NOMO-1 treated with dmso at 0.1 percent for 144 hours (cell line): Measurements from ENCODE around the gene RNLS.

Experiments
- DNase-seq: peaks from one replicate; lab custom pipeline; 2025; ENCODE audit not compliant: unreplicated experiment; lab: John Stamatoyannopoulos, UW

Gene RNLS

GRCh38 chr10:88482220-88482619, 100.9 kb downstream of the RNLS start:
- DNase-seq, result no peak

GRCh38 chr10:88478256-88478655, 104.9 kb downstream of the RNLS start:
- DNase-seq, result no peak

- DNase-seq, result no peak
Measured at GRCh38 chr10:88477343-88478085, 105.6 kb downstream of the RNLS start.

- no peak for DNase-seq
Measured at GRCh38 chr10:88474884-88475844, 108.0 kb downstream of the RNLS start.

- no peak for DNase-seq
Measured at GRCh38 chr10:88473989-88474883, 108.9 kb downstream of the RNLS start.

GRCh38 chr10:88472540-88472939, 110.6 kb downstream of the RNLS start:
- peak; percentile 8 for DNase-seq

- DNase-seq, result no peak
Measured at GRCh38 chr10:88471899-88472298, 111.2 kb downstream of the RNLS start.

- DNase-seq, result no peak
Measured at GRCh38 chr10:88467835-88468485, 115.2 kb downstream of the RNLS start.

GRCh38 chr10:88466786-88467185, 116.3 kb downstream of the RNLS start:
- no peak for DNase-seq

- no peak for DNase-seq
Measured at GRCh38 chr10:88465765-88466164, 117.4 kb downstream of the RNLS start.

GRCh38 chr10:88463811-88464210, 119.3 kb downstream of the RNLS start:
- DNase-seq, result no peak

- no peak for DNase-seq
Measured at GRCh38 chr10:88461426-88461825, 121.7 kb downstream of the RNLS start.

- no peak for DNase-seq
Measured at GRCh38 chr10:88459530-88459929, 123.6 kb downstream of the RNLS start.

GRCh38 chr10:88458209-88458608, 124.9 kb downstream of the RNLS start:
- no peak for DNase-seq

GRCh38 chr10:88457660-88458059, 125.5 kb downstream of the RNLS start:
- no peak for DNase-seq

GRCh38 chr10:88456730-88457129, 126.4 kb downstream of the RNLS start:
- DNase-seq, result peak; percentile 20

GRCh38 chr10:88455831-88456230, 127.3 kb downstream of the RNLS start:
- DNase-seq, result no peak

GRCh38 chr10:88450201-88450600, 132.9 kb downstream of the RNLS start:
- DNase-seq, result no peak

GRCh38 chr10:88442716-88443115, 140.4 kb downstream of the RNLS start:
- DNase-seq, result no peak

- DNase-seq, result no peak
Measured at GRCh38 chr10:88440541-88440940, 142.6 kb downstream of the RNLS start.

- no peak for DNase-seq
Measured at GRCh38 chr10:88439932-88440331, 143.2 kb downstream of the RNLS start.
